ENCODE measurements around the gene IL31RA.
"Not testable (repeated sequence)": the region's sequence is repeated elsewhere in the genome, so short reads cannot be mapped to it uniquely, and the experiment has no call there.

Gene IL31RA

GRCh38 chr5:55850839-55851674, at the start of gene IL31RA:
Gene IL31RA, plus strand, starts transcription at chr5:55851357. Its CDS starts 214 bp downstream, at chr5:55851571.
- peak; percentile 96 for DNase-seq (ENCODE audit: low read depth)

GRCh38 chr5:55808814-55809213, 42.3 kb upstream of the IL31RA start:
- not testable (repeated sequence) for DNase-seq (ENCODE audit: low read depth)

- DNase-seq (ENCODE audit: low read depth), result not testable (repeated sequence)
Observed at GRCh38 chr5:55815939-55816338, 35.2 kb upstream of the IL31RA start.

GRCh38 chr5:55816342-55816741, 34.8 kb upstream of the IL31RA start:
- DNase-seq (ENCODE audit: low read depth), result peak; percentile 87

GRCh38 chr5:55817030-55817429, 34.1 kb upstream of the IL31RA start:
- DNase-seq (ENCODE audit: low read depth), result no peak

- no peak for DNase-seq (ENCODE audit: low read depth)
Observed at GRCh38 chr5:55820488-55820887, 30.7 kb upstream of the IL31RA start.

- DNase-seq (ENCODE audit: low read depth), result peak; percentile 2
Observed at GRCh38 chr5:55821731-55822512, 29.2 kb upstream of the IL31RA start.

GRCh38 chr5:55823151-55823796, 27.9 kb upstream of the IL31RA start:
- DNase-seq (ENCODE audit: low read depth), result no peak

- DNase-seq (ENCODE audit: low read depth), result peak; percentile 33
Observed at GRCh38 chr5:55829956-55830355, 21.2 kb upstream of the IL31RA start.

- DNase-seq (ENCODE audit: low read depth), result no peak
Observed at GRCh38 chr5:55832446-55832845, 18.7 kb upstream of the IL31RA start.

GRCh38 chr5:55836191-55836590, 15.0 kb upstream of the IL31RA start:
- no peak for DNase-seq (ENCODE audit: low read depth)

- no peak for DNase-seq (ENCODE audit: low read depth)
Observed at GRCh38 chr5:55841976-55842375, 9.2 kb upstream of the IL31RA start.

- peak; percentile 48 for DNase-seq (ENCODE audit: low read depth)
Observed at GRCh38 chr5:55847837-55848236, 3.3 kb upstream of the IL31RA start.

- no peak for DNase-seq (ENCODE audit: low read depth)
Observed at GRCh38 chr5:55848783-55849182, 2.4 kb upstream of the IL31RA start.

- DNase-seq (ENCODE audit: low read depth), result peak; percentile 37
Observed at GRCh38 chr5:55851675-55851979, 470 bp downstream of the IL31RA start.

- peak; percentile 10 for DNase-seq (ENCODE audit: low read depth)
Observed at GRCh38 chr5:55852503-55852902, 1.3 kb downstream of the IL31RA start.

GRCh38 chr5:55853041-55853670, 2.0 kb downstream of the IL31RA start:
- peak; percentile 28 for DNase-seq (ENCODE audit: low read depth)

GRCh38 chr5:55853818-55854217, 2.7 kb downstream of the IL31RA start:
- DNase-seq (ENCODE audit: low read depth), result peak; percentile 49

- peak; percentile 16 for DNase-seq (ENCODE audit: low read depth)
Observed at GRCh38 chr5:55855509-55855908, 4.4 kb downstream of the IL31RA start.

GRCh38 chr5:55856516-55857246, 5.5 kb downstream of the IL31RA start:
- no peak for DNase-seq (ENCODE audit: low read depth)

- no peak for DNase-seq (ENCODE audit: low read depth)
Observed at GRCh38 chr5:55857247-55857640, 6.1 kb downstream of the IL31RA start.

GRCh38 chr5:55858104-55858503, 6.9 kb downstream of the IL31RA start:
- DNase-seq (ENCODE audit: low read depth), result no peak

All from ELR (cell line).